Measurements from ENCODE around the gene NR6A1.

NR6A1 gene

GRCh38 chr9:124600407-124600806 lies 170.7 kb downstream of the NR6A1 start:
- Histone ChIP-seq H3K36me3 (ENCODE audit: control insufficient read depth, insufficient read depth, low read length) (no peaks in the 10 kb centered on the region), H3K4me3 (replicated peaks; ENCODE audit: low read depth, low read length) (no peak overlapping the region), H3K27me3 (replicated peaks; ENCODE audit: control insufficient read depth, insufficient read depth, low read length) (no peaks in the 10 kb centered on the region)
- DNase-seq (ENCODE audit: extremely low read depth, insufficient read length) = no peak
- no peak for TF ChIP-seq CTCF (IDR thresholded peaks at IDR 0.05; ENCODE audit: insufficient read depth, low read length, poor library complexity, severe bottlenecking)

- no peak overlapping the region for H3K4me3 ChIP-seq (replicated peaks; ENCODE audit: low read depth, low read length)
- no peaks in the 10 kb centered on the region for H3K36me3 ChIP-seq (ENCODE audit: control insufficient read depth, insufficient read depth, low read length)
- H3K27me3 ChIP-seq (replicated peaks; ENCODE audit: control insufficient read depth, insufficient read depth, low read length) = no peaks in the 10 kb centered on the region
- DNase-seq (ENCODE audit: extremely low read depth, insufficient read length) = no peak
- no peak for TF ChIP-seq CTCF (IDR thresholded peaks at IDR 0.05; ENCODE audit: insufficient read depth, low read length, poor library complexity, severe bottlenecking)
Measured at GRCh38 chr9:124599121-124599795, 171.9 kb downstream of the NR6A1 start.

- Histone ChIP-seq H3K27me3 (replicated peaks; ENCODE audit: control insufficient read depth, insufficient read depth, low read length) (no peaks in the 10 kb centered on the region), H3K36me3 (ENCODE audit: control insufficient read depth, insufficient read depth, low read length) (no peaks in the 10 kb centered on the region), H3K4me3 (replicated peaks; ENCODE audit: low read depth, low read length) (no peak overlapping the region)
- TF ChIP-seq CTCF (IDR thresholded peaks at IDR 0.05; ENCODE audit: insufficient read depth, low read length, poor library complexity, severe bottlenecking) = no peak
- no peak for DNase-seq (ENCODE audit: extremely low read depth, insufficient read length)
Measured at GRCh38 chr9:124598048-124598447, 173.1 kb downstream of the NR6A1 start.

GRCh38 chr9:124596172-124596839 lies 174.8 kb downstream of the NR6A1 start:
- H3K27me3 ChIP-seq (replicated peaks; ENCODE audit: control insufficient read depth, insufficient read depth, low read length) = no peaks in the 10 kb centered on the region
- no peak for DNase-seq (ENCODE audit: extremely low read depth, insufficient read length)
- no peak overlapping the region for H3K4me3 ChIP-seq (replicated peaks; ENCODE audit: low read depth, low read length)
- H3K36me3 ChIP-seq (ENCODE audit: control insufficient read depth, insufficient read depth, low read length) = no peaks in the 10 kb centered on the region
- no peak for TF ChIP-seq CTCF (IDR thresholded peaks at IDR 0.05; ENCODE audit: insufficient read depth, low read length, poor library complexity, severe bottlenecking)

- Histone ChIP-seq H3K4me3 (replicated peaks; ENCODE audit: low read depth, low read length) (no peak overlapping the region), H3K27me3 (replicated peaks; ENCODE audit: control insufficient read depth, insufficient read depth, low read length) (no peaks in the 10 kb centered on the region), H3K36me3 (ENCODE audit: control insufficient read depth, insufficient read depth, low read length) (no peaks in the 10 kb centered on the region)
- no peak for TF ChIP-seq CTCF (IDR thresholded peaks at IDR 0.05; ENCODE audit: insufficient read depth, low read length, poor library complexity, severe bottlenecking)
- no peak for DNase-seq (ENCODE audit: extremely low read depth, insufficient read length)
Measured at GRCh38 chr9:124595743-124596142, 175.4 kb downstream of the NR6A1 start.
